IMR-90 (cell line): Measurements from ENCODE around the gene MAML3. TPM values are rescaled to one million over a fixed set of nuclear protein-coding genes. Genes with fewer than 3 reads are reported as not detected.

ENCODE experiments used
- ATAC-seq: fragments of 200-7000 bp; cut with Tn5 transposase; 2 replicates; pipeline ENCODE4 v1.9.1; 2020; ENCODE audit warnings: low read depth, mild to moderate bottlenecking, moderate library complexity
- BruUV-seq: library from RNA; stranded (reverse); fragments of 400-500 nt; replicated peaks from 2 replicates; lab custom pipeline; 2021; lab: Mats Ljungman, UMichigan
- CTCF ChIA-PET: fragments of 300-600 bp; formaldehyde crosslinking; extraction: SDS; loops from one replicate; lab custom pipeline; 2021; ENCODE audit warnings: antibody characterized with exemption; lab: Yijun Ruan, JAX
- POLR2A ChIA-PET: fragments of 300-600 bp; sonication (Branson Sonifier 250); formaldehyde crosslinking; loops from one replicate; lab custom pipeline; 2022; ENCODE audit warnings: antibody characterized with exemption; ENCODE audit not compliant: unreplicated experiment; lab: Charles Lee
- DNase-seq: peaks from one replicate; pipeline ENCODE4 v3.0.0; 2013
- H2AFZ ChIP-seq: replicated peaks from 2 replicates; pipeline ENCODE3; 2013; ENCODE audit warnings: low read length, mild to moderate bottlenecking; ENCODE audit not compliant: poor library complexity
- H2AK5ac ChIP-seq: 2 replicates; pipeline ENCODE4 v1.6.1; 2013; ENCODE audit warnings: low read depth, low read length, inconsistent platforms
- H2AK9ac ChIP-seq: replicated peaks from 2 replicates; pipeline ENCODE3; 2013; ENCODE audit warnings: mild to moderate bottlenecking, low read depth, low read length, moderate library complexity; ENCODE audit not compliant: poor library complexity
- H2BK120ac ChIP-seq: 2 replicates; pipeline ENCODE4 v1.6.1; 2013; ENCODE audit warnings: low read depth, low read length, inconsistent platforms
- H2BK15ac ChIP-seq: 3 replicates; pipeline ENCODE4 v1.6.1; 2013; ENCODE audit warnings: low read depth, low read length, inconsistent platforms
- H2BK20ac ChIP-seq: 2 replicates; pipeline ENCODE4 v1.6.1; 2013; ENCODE audit warnings: low read depth, mild to moderate bottlenecking, inconsistent platforms, low read length, moderate library complexity
- H2BK5ac ChIP-seq: 2 replicates; pipeline ENCODE4 v1.6.1; 2013; ENCODE audit warnings: mild to moderate bottlenecking, low read depth, low read length, inconsistent platforms; ENCODE audit not compliant: poor library complexity, severe bottlenecking
- H3K14ac ChIP-seq: replicated peaks from 2 replicates; pipeline ENCODE4 v1.6.1; 2013; ENCODE audit warnings: low read depth, low read length, inconsistent platforms
- H3K18ac ChIP-seq: 2 replicates; pipeline ENCODE4 v1.6.1; 2013; ENCODE audit warnings: low read depth, low read length, control low read depth
- H3K23ac ChIP-seq: 2 replicates; pipeline ENCODE4 v1.6.1; 2013; ENCODE audit warnings: low read depth, low read length, inconsistent platforms
- H3K27ac ChIP-seq: 2 replicates; pipeline ENCODE4 v1.5.1; 2013; ENCODE audit warnings: mild to moderate bottlenecking, control low read depth, low read length; ENCODE audit not compliant: insufficient read depth
- H3K27me3 ChIP-seq: 2 replicates; pipeline ENCODE4 v1.6.1; 2013; ENCODE audit warnings: low read length; ENCODE audit not compliant: control insufficient read depth, insufficient read depth
- H3K36me3 ChIP-seq: 2 replicates; pipeline ENCODE4 v1.6.1; 2013; ENCODE audit warnings: low read length, mixed read lengths; ENCODE audit not compliant: control insufficient read depth, insufficient read depth
- H3K4ac ChIP-seq: 2 replicates; pipeline ENCODE4 v1.6.1; 2013; ENCODE audit warnings: low read depth, low read length, inconsistent platforms
- H3K4me1 ChIP-seq: 2 replicates; pipeline ENCODE4 v1.6.1; 2013; ENCODE audit warnings: low read length, mixed read lengths; ENCODE audit not compliant: control insufficient read depth, insufficient read depth
- H3K4me2 ChIP-seq: 2 replicates; pipeline ENCODE4 v1.6.1; 2013; ENCODE audit warnings: low read depth, mild to moderate bottlenecking, control low read depth, low read length, moderate library complexity
- H3K4me3 ChIP-seq: 2 replicates; pipeline ENCODE4 v1.5.1; 2013; ENCODE audit warnings: low read depth, mild to moderate bottlenecking, control low read depth, low read length, moderate library complexity; ENCODE audit not compliant: insufficient read depth
- H3K56ac ChIP-seq: 2 replicates; pipeline ENCODE4 v1.6.1; 2013; ENCODE audit warnings: low read length, inconsistent platforms; ENCODE audit not compliant: insufficient read depth; ENCODE audit errors: extremely low read depth
- H3K79me1 ChIP-seq, 2 experiments: 2 replicates each; pipeline ENCODE4 v1.6.1; 2013; ENCODE audit warnings: low read length in 2 of 2, inconsistent platforms in 1 of 2, low read depth in 1 of 2
- H3K9ac ChIP-seq: 2 replicates; pipeline ENCODE4 v1.6.1; 2013; ENCODE audit warnings: low read depth, low read length, control low read depth
- H3K9me1 ChIP-seq: 2 replicates; pipeline ENCODE4 v1.6.1; 2013; ENCODE audit warnings: low read length, inconsistent platforms; ENCODE audit not compliant: insufficient read depth
- H3K9me3 ChIP-seq: 2 replicates; pipeline ENCODE4 v1.6.1; 2013; ENCODE audit warnings: low read length; ENCODE audit not compliant: control insufficient read depth, insufficient read depth
- H4K20me1 ChIP-seq: 2 replicates; pipeline ENCODE4 v1.6.1; 2013; ENCODE audit warnings: low read length, inconsistent platforms; ENCODE audit not compliant: insufficient read depth
- H4K5ac ChIP-seq: 2 replicates; pipeline ENCODE4 v1.6.1; 2013; ENCODE audit warnings: mild to moderate bottlenecking, low read depth, low read length, control low read depth
- H4K8ac ChIP-seq, 2 experiments: 2 replicates each; pipeline ENCODE4 v1.6.1; 2013; ENCODE audit warnings: low read depth in 2 of 2, low read length in 2 of 2, control low read depth in 1 of 2, inconsistent platforms in 1 of 2
- H4K91ac ChIP-seq: 2 replicates; pipeline ENCODE4 v1.6.1; 2013; ENCODE audit warnings: low read depth, low read length, inconsistent platforms; ENCODE audit not compliant: insufficient read depth
- BHLHE40 ChIP-seq: fragments of 150-350 bp; IDR thresholded peaks from 2 replicates; pipeline ENCODE4 v1.6.1; 2016; ENCODE audit warnings: mild to moderate bottlenecking, low read depth, low read length
- CEBPB ChIP-seq: IDR thresholded peaks from 2 replicates; pipeline ENCODE4 v1.6.1; 2012; ENCODE audit warnings: low read depth, low read length, improper control_type of control experiment
- MAFK ChIP-seq: IDR thresholded peaks from 2 replicates; pipeline ENCODE4 v1.6.1; 2012; ENCODE audit warnings: low read depth, low read length, improper control_type of control experiment
- MAZ ChIP-seq: IDR thresholded peaks from 2 replicates; pipeline ENCODE4 v1.6.1; 2012; ENCODE audit warnings: low read depth, mild to moderate bottlenecking, low read length, improper control_type of control experiment, moderate library complexity, borderline replicate concordance
- MXI1 ChIP-seq: IDR thresholded peaks from 2 replicates; pipeline ENCODE4 v1.6.1; 2012; ENCODE audit warnings: low read depth, mild to moderate bottlenecking, low read length, moderate library complexity, borderline replicate concordance
- NFE2L2 ChIP-seq: fragments of 150-350 bp; IDR thresholded peaks from 2 replicates; pipeline ENCODE4 v1.6.1; 2016; ENCODE audit warnings: low read depth, mild to moderate bottlenecking, low read length
- POLR2A ChIP-seq: IDR thresholded peaks from 2 replicates; pipeline ENCODE4 v1.6.1; 2012; ENCODE audit warnings: mild to moderate bottlenecking, low read depth, low read length
- RAD21 ChIP-seq: IDR thresholded peaks from 2 replicates; pipeline ENCODE4 v1.6.1; 2012; ENCODE audit warnings: low read length, improper control_type of control experiment
- RCOR1 ChIP-seq: IDR thresholded peaks from 2 replicates; pipeline ENCODE4 v1.6.1; 2012; ENCODE audit warnings: mild to moderate bottlenecking, low read length, improper control_type of control experiment; ENCODE audit not compliant: insufficient replicate concordance
- RFX5 ChIP-seq: IDR thresholded peaks from 2 replicates; pipeline ENCODE4 v1.8.0; 2012; ENCODE audit warnings: low read depth, mild to moderate bottlenecking, low read length, moderate library complexity
- WGBS, 2 experiments: methylation state at CpG; one replicate each; pipeline versions ENCODE4 v1.1.5 to v1.1.7; 2013; ENCODE audit warnings: missing lambda C conversion rate in 2 of 2; ENCODE audit not compliant: insufficient read length in 1 of 2; ENCODE audit errors: extremely low coverage in 2 of 2; 5-methylcytosine and 5-hydroxymethylcytosine counted together
- dilution Hi-C: fragments of 300-500 bp; cut with HindIII; formaldehyde crosslinking; loops from one replicate; pipeline ENCODE4 v1.14.3; 2018; ENCODE audit warnings: low sequenced_read_pairs; ENCODE audit not compliant: unreplicated experiment
- in situ Hi-C: fragments of 300-500 bp; cut with MboI; formaldehyde crosslinking; loops from 3 replicates; pipeline ENCODE4 v1.14.3; 2019; ENCODE audit warnings: low sequenced_read_pairs, inconsistent platforms, mixed read lengths
- intact Hi-C: fragments of 100-400 bp; cut with micrococcal nuclease; formaldehyde crosslinking; loops from 2 replicates; pipeline ENCODE4 v1.10.0; 2022
- polyA plus RNA-seq, 3 experiments: library from polyadenylated mRNA; depleted of rRNA; stranded (reverse); fragments of >200 nt; gene quantifications; 2 replicates each; pipeline ENCODE4 v1.2.3, GENCODE V29; 2012; ENCODE audit warnings: low replicate concordance in 1 of 3
- total RNA-seq: library from RNA; depleted of rRNA; stranded (reverse); fragments of >200 nt; gene quantifications from 2 replicates; pipeline ENCODE4 v1.2.3, GENCODE V29; 2012
- TF ChIP-seq, protein P1 (sequence below): fragments of 150-350 bp; IDR thresholded peaks from 2 replicates; pipeline ENCODE4 v1.6.1; 2017; ENCODE audit warnings: mild to moderate bottlenecking, antibody characterized with exemption, low read length, low read depth
- TF ChIP-seq, protein P2 (sequence below): conservative IDR thresholded peaks from 2 replicates; pipeline ENCODE4 v1.5.1; 2012; ENCODE audit warnings: mild to moderate bottlenecking, low read depth, low read length, improper control_type of control experiment

The MAML3 gene
- total and polyA plus RNA-seq, 2 of the 4 experiments (the other 2 are of a cell fraction): 0.90 to 1.7 TPM

DNA sequence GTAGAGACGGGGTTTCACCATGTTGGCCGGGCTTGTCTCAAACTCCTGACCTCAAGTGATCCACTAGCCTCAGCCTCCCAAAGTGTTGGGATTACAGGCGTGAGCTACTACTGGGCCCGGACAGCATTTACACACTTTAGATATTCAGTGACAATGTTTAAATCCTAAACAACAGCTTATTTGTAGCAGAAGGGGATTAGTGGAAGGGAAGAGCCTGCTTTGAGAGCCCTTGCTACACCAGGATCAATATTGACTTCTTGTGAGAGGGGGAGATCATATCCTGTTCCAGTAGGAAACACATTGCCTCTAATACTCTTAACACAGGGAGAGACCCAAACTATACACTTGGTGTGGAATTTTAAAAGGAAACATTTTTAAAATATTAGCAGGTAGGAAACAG lies 481.3 kb downstream of the MAML3 start:
- H4K91ac ChIP-seq: no peak overlapping the region
- intact Hi-C loops: no loop called here
- H2BK15ac ChIP-seq: no peak overlapping the region
- H3K18ac ChIP-seq: no peak overlapping the region
- TF ChIP-seq NFE2L2 (no peak), RFX5 (no peak), CEBPB (no peak), BHLHE40 (no peak), MAFK (no peak), POLR2A (no peak), MAZ (no peak), MXI1 (no peak), RCOR1 (no peak), RAD21 (no peak)
- TF ChIP-seq, protein P1, sequence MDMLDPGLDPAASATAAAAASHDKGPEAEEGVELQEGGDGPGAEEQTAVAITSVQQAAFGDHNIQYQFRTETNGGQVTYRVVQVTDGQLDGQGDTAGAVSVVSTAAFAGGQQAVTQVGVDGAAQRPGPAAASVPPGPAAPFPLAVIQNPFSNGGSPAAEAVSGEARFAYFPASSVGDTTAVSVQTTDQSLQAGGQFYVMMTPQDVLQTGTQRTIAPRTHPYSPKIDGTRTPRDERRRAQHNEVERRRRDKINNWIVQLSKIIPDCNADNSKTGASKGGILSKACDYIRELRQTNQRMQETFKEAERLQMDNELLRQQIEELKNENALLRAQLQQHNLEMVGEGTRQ: no peak
- TF ChIP-seq, protein P2, sequence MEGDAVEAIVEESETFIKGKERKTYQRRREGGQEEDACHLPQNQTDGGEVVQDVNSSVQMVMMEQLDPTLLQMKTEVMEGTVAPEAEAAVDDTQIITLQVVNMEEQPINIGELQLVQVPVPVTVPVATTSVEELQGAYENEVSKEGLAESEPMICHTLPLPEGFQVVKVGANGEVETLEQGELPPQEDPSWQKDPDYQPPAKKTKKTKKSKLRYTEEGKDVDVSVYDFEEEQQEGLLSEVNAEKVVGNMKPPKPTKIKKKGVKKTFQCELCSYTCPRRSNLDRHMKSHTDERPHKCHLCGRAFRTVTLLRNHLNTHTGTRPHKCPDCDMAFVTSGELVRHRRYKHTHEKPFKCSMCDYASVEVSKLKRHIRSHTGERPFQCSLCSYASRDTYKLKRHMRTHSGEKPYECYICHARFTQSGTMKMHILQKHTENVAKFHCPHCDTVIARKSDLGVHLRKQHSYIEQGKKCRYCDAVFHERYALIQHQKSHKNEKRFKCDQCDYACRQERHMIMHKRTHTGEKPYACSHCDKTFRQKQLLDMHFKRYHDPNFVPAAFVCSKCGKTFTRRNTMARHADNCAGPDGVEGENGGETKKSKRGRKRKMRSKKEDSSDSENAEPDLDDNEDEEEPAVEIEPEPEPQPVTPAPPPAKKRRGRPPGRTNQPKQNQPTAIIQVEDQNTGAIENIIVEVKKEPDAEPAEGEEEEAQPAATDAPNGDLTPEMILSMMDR: no peak
- no peak overlapping the region for H2AFZ ChIP-seq
- no peak overlapping the region for H2BK5ac ChIP-seq
- no peak overlapping the region for H3K4ac ChIP-seq
- no peak overlapping the region for H2BK120ac ChIP-seq
- DNase-seq (no peak), ATAC-seq (no peak)
- no peak overlapping the region for H4K5ac ChIP-seq
- in situ Hi-C loops: no loop called here
- H3K4me1 ChIP-seq: no peaks in the 10 kb centered on the region
- no peak overlapping the region for H3K27ac ChIP-seq
- no peak overlapping the region for H3K56ac ChIP-seq
- no peak overlapping the region for H3K4me2 ChIP-seq
- no peaks in the 10 kb centered on the region for H3K36me3 ChIP-seq
- no peaks in the 10 kb centered on the region for H3K9me1 ChIP-seq
- no peak overlapping the region for H3K23ac ChIP-seq
- BruUV-seq: no TSS peak
- no peak overlapping the region for H2BK20ac ChIP-seq
- H3K9me3 ChIP-seq: no peaks in the 10 kb centered on the region
- no peak overlapping the region for H3K9ac ChIP-seq
- CTCF ChIA-PET: no interaction called here
- no peak overlapping the region for H2AK5ac ChIP-seq
- H4K20me1 ChIP-seq: no peaks in the 10 kb centered on the region
- no peak overlapping the region for H4K8ac ChIP-seq
- dilution Hi-C loops: no loop called here
- POLR2A ChIA-PET: no interaction called here
- no peak overlapping the region for H3K4me3 ChIP-seq
- no CpG with 5 or more reads among the region's 4 CpGs for WGBS, 2 experiments
- no peaks in the 10 kb centered on the region for H3K27me3 ChIP-seq
- H3K14ac ChIP-seq: no peak overlapping the region
- no peaks in the 10 kb centered on the region for H3K79me1 ChIP-seq
- no peak overlapping the region for H2AK9ac ChIP-seq
